Measurements from ENCODE around the gene NTN3.
A peak's percentile ranks its signal among the peaks of the same experiment; 100 is the strongest.
"Not testable (repeated sequence)": the region's sequence is repeated elsewhere in the genome, so short reads cannot be mapped to it uniquely, and the experiment has no call there.

Gene NTN3

DNA sequence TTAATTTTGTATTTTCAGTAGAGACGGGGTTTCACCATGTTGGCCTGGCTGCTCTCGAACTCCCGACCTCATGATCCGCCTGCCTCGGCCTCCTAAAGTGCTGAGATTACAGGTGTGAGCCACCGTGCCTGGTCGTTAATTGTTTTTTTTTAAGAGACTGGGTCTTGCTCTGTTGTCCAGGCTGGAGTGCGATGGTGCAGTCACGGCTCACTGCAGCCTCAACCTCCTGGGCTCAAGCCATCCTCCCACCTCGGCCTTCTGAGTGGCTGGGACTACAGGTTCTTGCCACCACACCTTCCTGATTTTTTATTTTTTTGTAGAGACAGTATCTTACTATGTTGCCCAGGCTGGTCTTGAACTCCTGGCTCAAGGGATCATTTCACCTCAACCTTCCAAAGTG, 8.9 kb downstream of the NTN3 start:
- H4K91ac ChIP-seq (ENCODE audit: low read length); H3K4me2 ChIP-seq (ENCODE audit: low read length, poor library complexity, severe bottlenecking); H2BK5ac ChIP-seq (ENCODE audit: low read depth, low read length, poor library complexity, severe bottlenecking); H2AK5ac ChIP-seq (ENCODE audit: low read length, severe bottlenecking); H2BK120ac ChIP-seq (ENCODE audit: low read depth, low read length); H3K9me3 ChIP-seq (ENCODE audit: control insufficient read depth, low read length); H2AFZ ChIP-seq (ENCODE audit: low read depth, low read length); H3K9ac ChIP-seq (ENCODE audit: low read length); H4K8ac ChIP-seq (ENCODE audit: low read length); H3K18ac ChIP-seq (ENCODE audit: low read depth in 1 of 2, low read length in 2 of 2); H3K23ac ChIP-seq (ENCODE audit: low read length in 2 of 2); H3K27ac ChIP-seq (ENCODE audit: low read length, poor library complexity, severe bottlenecking); H2BK15ac ChIP-seq (ENCODE audit: low read depth, poor library complexity, severe bottlenecking); H3K4ac ChIP-seq (ENCODE audit: low read depth in 1 of 2, low read length in 2 of 2); H3K27me3 ChIP-seq (ENCODE audit: control insufficient read depth in 1 of 2, insufficient read depth in 1 of 2, low read length in 2 of 2); H3K14ac ChIP-seq (ENCODE audit: low read length in 2 of 2); H3K4me3 ChIP-seq (ENCODE audit: insufficient read depth in 1 of 2, low read depth in 1 of 2, low read length in 2 of 2); H2BK12ac ChIP-seq (ENCODE audit: low read length in 2 of 2); DNase-seq: not testable (repeated sequence)
- peaks cover 12% of the 10 kb centered on the region for H3K4me1 ChIP-seq (ENCODE audit: control insufficient read depth, insufficient read depth, low read depth, low read length)
- 94% methylated on average over 10 of the region's 10 CpGs for WGBS
- H3K79me1 ChIP-seq (replicated peaks; ENCODE audit: low read length, poor library complexity, severe bottlenecking): peaks cover 42% of the 10 kb centered on the region
- peaks cover 0 to 10% of the 10 kb centered on the region in 2 experiments for H3K36me3 ChIP-seq (ENCODE audit: control insufficient read depth in 1 of 2, insufficient read depth in 2 of 2, low read depth in 1 of 2, low read length in 2 of 2)

DNA sequence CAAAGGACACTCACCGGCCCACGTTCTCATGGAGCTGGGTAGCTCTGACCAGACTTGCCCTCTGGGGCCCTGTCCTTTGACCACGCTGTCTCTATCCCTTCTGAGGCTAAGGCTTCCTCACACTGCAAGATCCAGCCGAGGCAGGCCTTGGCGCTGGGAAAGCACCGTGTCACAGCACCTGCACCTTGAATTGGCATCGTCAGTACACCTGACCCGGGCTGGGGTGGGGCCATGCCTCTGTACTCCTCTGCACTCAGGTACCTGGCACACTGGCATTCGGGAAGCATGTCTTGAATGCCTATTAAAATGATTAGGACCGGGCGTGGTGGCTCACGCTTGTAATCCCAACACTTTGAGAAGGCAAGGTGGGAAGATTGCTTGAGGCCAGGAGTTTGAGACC, 9.9 kb downstream of the NTN3 start:
- Histone ChIP-seq H3K36me3 (ENCODE audit: control insufficient read depth in 1 of 2, insufficient read depth in 2 of 2, low read depth in 1 of 2, low read length in 2 of 2) (peaks cover 0 to 10% of the 10 kb centered on the region in 2 experiments), H2BK15ac (ENCODE audit: low read depth, poor library complexity, severe bottlenecking) (no peak overlapping the region), H2AFZ (ENCODE audit: low read depth, low read length) (no peak overlapping the region), H2AK5ac (ENCODE audit: low read length, severe bottlenecking) (no peak overlapping the region), H3K79me1 (replicated peaks; ENCODE audit: low read length, poor library complexity, severe bottlenecking) (peaks cover 48% of the 10 kb centered on the region), H4K91ac (ENCODE audit: low read length) (no peak overlapping the region), H3K4me1 (ENCODE audit: control insufficient read depth, insufficient read depth, low read depth, low read length) (peaks cover 5% of the 10 kb centered on the region), H3K9ac (ENCODE audit: low read length) (no peak overlapping the region), H2BK12ac (ENCODE audit: low read length in 2 of 2) (no peak overlapping the region), H3K9me3 (ENCODE audit: control insufficient read depth, low read length) (no peaks in the 10 kb centered on the region), H3K23ac (ENCODE audit: low read length in 2 of 2) (peak overlapping the region in 1 of 2 experiments; percentile 71), H3K4ac (ENCODE audit: low read depth in 1 of 2, low read length in 2 of 2) (no peak overlapping the region), H2BK120ac (ENCODE audit: low read depth, low read length) (no peak overlapping the region), H3K27ac (ENCODE audit: low read length, poor library complexity, severe bottlenecking) (no peak overlapping the region), H3K4me2 (ENCODE audit: low read length, poor library complexity, severe bottlenecking) (no peak overlapping the region), H4K8ac (ENCODE audit: low read length) (no peak overlapping the region), H3K14ac (ENCODE audit: low read length in 2 of 2) (no peak overlapping the region), H2BK5ac (ENCODE audit: low read depth, low read length, poor library complexity, severe bottlenecking) (no peak overlapping the region), H3K27me3 (ENCODE audit: control insufficient read depth in 1 of 2, insufficient read depth in 1 of 2, low read length in 2 of 2) (no peaks in the 10 kb centered on the region), H3K4me3 (ENCODE audit: insufficient read depth in 1 of 2, low read depth in 1 of 2, low read length in 2 of 2) (no peak overlapping the region), H3K18ac (ENCODE audit: low read depth in 1 of 2, low read length in 2 of 2) (no peak overlapping the region)
- WGBS: 92% methylated on average over 12 of the region's 12 CpGs
- no peak for DNase-seq

DNA sequence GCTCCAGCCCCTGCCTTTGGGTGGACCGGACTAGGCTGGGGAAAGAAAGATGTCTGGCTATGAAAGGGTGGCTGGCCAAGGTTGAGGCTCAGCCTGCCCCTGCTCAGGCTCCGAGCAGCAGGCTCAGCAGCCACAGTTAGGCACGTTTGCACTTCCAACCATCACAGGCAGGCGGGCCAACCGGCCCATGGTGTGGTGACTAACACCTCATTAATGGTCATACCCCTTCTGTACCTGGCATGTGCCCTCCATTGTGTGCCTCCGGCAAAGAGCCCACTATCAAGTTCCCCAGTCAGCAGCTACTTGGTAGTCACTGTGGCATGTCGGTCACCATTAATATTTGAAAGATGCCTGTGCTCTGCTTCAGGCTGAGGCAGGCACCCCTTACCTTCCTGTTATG, 10.6 kb downstream of the NTN3 start:
- Histone ChIP-seq H4K8ac (ENCODE audit: low read length) (no peak overlapping the region), H3K27me3 (ENCODE audit: control insufficient read depth in 1 of 2, insufficient read depth in 1 of 2, low read length in 2 of 2) (no peaks in the 10 kb centered on the region), H3K9ac (ENCODE audit: low read length) (no peak overlapping the region), H3K4me1 (ENCODE audit: control insufficient read depth, insufficient read depth, low read depth, low read length) (peaks cover 9% of the 10 kb centered on the region), H4K91ac (ENCODE audit: low read length) (peak overlapping the region; percentile 70), H2AFZ (ENCODE audit: low read depth, low read length) (no peak overlapping the region), H3K36me3 (ENCODE audit: control insufficient read depth in 1 of 2, insufficient read depth in 2 of 2, low read depth in 1 of 2, low read length in 2 of 2) (peaks cover 0 to 14% of the 10 kb centered on the region in 2 experiments), H3K79me1 (replicated peaks; ENCODE audit: low read length, poor library complexity, severe bottlenecking) (peaks cover 53% of the 10 kb centered on the region), H3K14ac (ENCODE audit: low read length in 2 of 2) (no peak overlapping the region), H3K4me2 (ENCODE audit: low read length, poor library complexity, severe bottlenecking) (no peak overlapping the region), H3K4me3 (ENCODE audit: insufficient read depth in 1 of 2, low read depth in 1 of 2, low read length in 2 of 2) (no peak overlapping the region), H2BK12ac (ENCODE audit: low read length in 2 of 2) (no peak overlapping the region), H3K23ac (ENCODE audit: low read length in 2 of 2) (no peak overlapping the region), H2BK15ac (ENCODE audit: low read depth, poor library complexity, severe bottlenecking) (no peak overlapping the region), H3K4ac (ENCODE audit: low read depth in 1 of 2, low read length in 2 of 2) (no peak overlapping the region), H2BK5ac (ENCODE audit: low read depth, low read length, poor library complexity, severe bottlenecking) (no peak overlapping the region), H3K9me3 (ENCODE audit: control insufficient read depth, low read length) (no peaks in the 10 kb centered on the region), H2AK5ac (ENCODE audit: low read length, severe bottlenecking) (no peak overlapping the region), H2BK120ac (ENCODE audit: low read depth, low read length) (no peak overlapping the region), H3K18ac (ENCODE audit: low read depth in 1 of 2, low read length in 2 of 2) (no peak overlapping the region), H3K27ac (ENCODE audit: low read length, poor library complexity, severe bottlenecking) (no peak overlapping the region)
- DNase-seq: no peak
- WGBS: 82% methylated on average over 7 of the region's 7 CpGs

DNA sequence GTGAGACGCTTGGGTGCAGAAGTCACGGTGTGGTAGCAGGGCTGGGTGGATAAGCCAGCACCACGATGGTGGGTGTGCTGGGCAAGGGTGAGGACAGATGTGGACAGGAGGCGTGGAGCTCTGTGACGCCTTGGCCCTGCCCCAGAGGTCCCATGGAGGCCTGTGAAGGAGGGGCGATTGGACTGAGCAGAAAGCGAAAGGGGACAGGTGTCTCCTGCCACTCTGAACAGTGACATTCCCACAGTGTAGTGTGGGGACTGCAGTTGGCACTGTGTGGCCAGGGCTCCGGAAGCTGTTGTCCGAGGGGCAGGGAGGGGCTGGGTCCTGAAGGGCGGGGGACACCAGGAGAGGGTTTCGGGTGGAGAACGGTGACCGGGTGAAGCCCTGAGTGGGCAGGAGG, 11.2 kb downstream of the NTN3 start:
- Histone ChIP-seq H3K27ac (ENCODE audit: low read length, poor library complexity, severe bottlenecking) (no peak overlapping the region), H2AFZ (ENCODE audit: low read depth, low read length) (no peak overlapping the region), H3K9me3 (ENCODE audit: control insufficient read depth, low read length) (no peaks in the 10 kb centered on the region), H2BK5ac (ENCODE audit: low read depth, low read length, poor library complexity, severe bottlenecking) (no peak overlapping the region), H2BK12ac (ENCODE audit: low read length in 2 of 2) (no peak overlapping the region), H3K23ac (ENCODE audit: low read length in 2 of 2) (no peak overlapping the region), H3K18ac (ENCODE audit: low read depth in 1 of 2, low read length in 2 of 2) (no peak overlapping the region), H3K4me3 (ENCODE audit: insufficient read depth in 1 of 2, low read depth in 1 of 2, low read length in 2 of 2) (peak overlapping the region in 1 of 2 experiments; percentile 72), H3K4ac (ENCODE audit: low read depth in 1 of 2, low read length in 2 of 2) (no peak overlapping the region), H2BK120ac (ENCODE audit: low read depth, low read length) (no peak overlapping the region), H4K8ac (ENCODE audit: low read length) (peak overlapping the region; percentile 45), H2AK5ac (ENCODE audit: low read length, severe bottlenecking) (no peak overlapping the region), H3K36me3 (ENCODE audit: control insufficient read depth in 1 of 2, insufficient read depth in 2 of 2, low read depth in 1 of 2, low read length in 2 of 2) (peaks cover 0 to 20% of the 10 kb centered on the region in 2 experiments), H3K27me3 (ENCODE audit: control insufficient read depth in 1 of 2, insufficient read depth in 1 of 2, low read length in 2 of 2) (no peaks in the 10 kb centered on the region), H3K4me2 (ENCODE audit: low read length, poor library complexity, severe bottlenecking) (no peak overlapping the region), H4K91ac (ENCODE audit: low read length) (peak overlapping the region; percentile 48), H3K79me1 (replicated peaks; ENCODE audit: low read length, poor library complexity, severe bottlenecking) (peaks cover 59% of the 10 kb centered on the region), H3K4me1 (ENCODE audit: control insufficient read depth, insufficient read depth, low read depth, low read length) (peaks cover 13% of the 10 kb centered on the region), H3K14ac (ENCODE audit: low read length in 2 of 2) (peak overlapping the region in 1 of 2 experiments; percentile 29), H3K9ac (ENCODE audit: low read length) (peak overlapping the region; percentile 86), H2BK15ac (ENCODE audit: low read depth, poor library complexity, severe bottlenecking) (peak overlapping the region; percentile 6)
- no peak for DNase-seq
- WGBS: 95% methylated on average over 13 of the region's 13 CpGs

Data from mesenchymal stem cell (in vitro differentiated cells and primary cell).